Prostate gland (tissue), 2 donors: ENCODE results near the gene POC1B.

ENCODE experiments used
- POLR2A ChIP-seq: fragments of 450-650 bp; IDR thresholded peaks from one replicate; pipeline ENCODE4 v1.6.1; 2016; ENCODE audit warnings: antibody characterized with exemption, mild to moderate bottlenecking
- POLR2AphosphoS5 ChIP-seq: sonication (generic); formaldehyde crosslinking; IDR thresholded peaks from one replicate; pipeline ENCODE4 v1.6.1; 2017; ENCODE audit warnings: antibody characterized with exemption
- TF ChIP-seq, protein P1 (sequence below), 4 experiments: fragments of 200-600 bp in 2 of 4; fragments of 450-650 bp in 2 of 4; sonication (generic) in 2 of 4; IDR thresholded peaks; 1 replicate in 3 of 4; 2 replicates in 1 of 4; pipeline ENCODE4 v1.5.1; 2016 to 2019; ENCODE audit warnings: antibody characterized with exemption in 4 of 4, mild to moderate bottlenecking in 2 of 4, moderate library complexity in 2 of 4

DNA sequence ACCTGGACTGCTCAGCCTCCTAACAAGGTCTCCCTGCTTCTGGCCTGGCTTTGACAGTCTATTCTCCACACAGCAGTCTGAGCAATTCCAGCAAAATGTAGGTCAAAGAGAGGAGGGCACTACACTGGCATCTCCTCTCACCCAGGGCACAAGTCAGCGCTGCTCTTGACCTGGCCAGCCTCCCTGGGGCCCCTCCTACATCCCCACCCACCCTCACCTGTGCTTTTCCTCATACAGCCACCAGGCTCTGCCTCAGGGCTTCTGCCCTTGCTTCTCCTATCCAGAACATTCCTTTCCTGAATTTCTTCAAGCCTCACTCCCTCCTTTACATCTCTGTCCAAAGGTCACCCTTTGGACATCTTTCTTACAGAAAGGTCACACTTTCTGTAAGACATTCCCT is 34.9 kb downstream of the POC1B start:
- TF ChIP-seq, protein P1, sequence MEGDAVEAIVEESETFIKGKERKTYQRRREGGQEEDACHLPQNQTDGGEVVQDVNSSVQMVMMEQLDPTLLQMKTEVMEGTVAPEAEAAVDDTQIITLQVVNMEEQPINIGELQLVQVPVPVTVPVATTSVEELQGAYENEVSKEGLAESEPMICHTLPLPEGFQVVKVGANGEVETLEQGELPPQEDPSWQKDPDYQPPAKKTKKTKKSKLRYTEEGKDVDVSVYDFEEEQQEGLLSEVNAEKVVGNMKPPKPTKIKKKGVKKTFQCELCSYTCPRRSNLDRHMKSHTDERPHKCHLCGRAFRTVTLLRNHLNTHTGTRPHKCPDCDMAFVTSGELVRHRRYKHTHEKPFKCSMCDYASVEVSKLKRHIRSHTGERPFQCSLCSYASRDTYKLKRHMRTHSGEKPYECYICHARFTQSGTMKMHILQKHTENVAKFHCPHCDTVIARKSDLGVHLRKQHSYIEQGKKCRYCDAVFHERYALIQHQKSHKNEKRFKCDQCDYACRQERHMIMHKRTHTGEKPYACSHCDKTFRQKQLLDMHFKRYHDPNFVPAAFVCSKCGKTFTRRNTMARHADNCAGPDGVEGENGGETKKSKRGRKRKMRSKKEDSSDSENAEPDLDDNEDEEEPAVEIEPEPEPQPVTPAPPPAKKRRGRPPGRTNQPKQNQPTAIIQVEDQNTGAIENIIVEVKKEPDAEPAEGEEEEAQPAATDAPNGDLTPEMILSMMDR (IDR thresholded peaks at IDR 0.05): no peak
- no peak for TF ChIP-seq POLR2AphosphoS5
- no peak for TF ChIP-seq POLR2A
